HG03571 (cell line): Measurements from ENCODE around the gene RCCD1.
"Not testable (repeated sequence)": the region's sequence is repeated elsewhere in the genome, so short reads cannot be mapped to it uniquely, and the experiment has no call there.

ENCODE experiments used
- ATAC-seq: cut with Tn5 transposase; IDR thresholded peaks from one replicate; pipeline ENCODE4 v1.9.1; 2021; ENCODE audit not compliant: unreplicated experiment

The RCCD1 gene

GRCh38 chr15:90918034-90918788, 36.5 kb upstream of the RCCD1 start:
- ATAC-seq: no peak

- no peak for ATAC-seq
These were observed 35.8 kb upstream of the RCCD1 start for GRCh38 chr15:90918835-90919234.

- ATAC-seq: no peak
These were observed 32.8 kb upstream of the RCCD1 start for GRCh38 chr15:90921887-90922286.

- ATAC-seq: not testable (repeated sequence)
These were observed 31.9 kb upstream of the RCCD1 start for GRCh38 chr15:90922712-90923322.

- peak; percentile 71 for ATAC-seq
These were observed 30.3 kb upstream of the RCCD1 start for GRCh38 chr15:90924375-90924774.

- not testable (repeated sequence) for ATAC-seq
These were observed 27.9 kb upstream of the RCCD1 start for GRCh38 chr15:90926766-90927165.

- ATAC-seq: not testable (repeated sequence)
These were observed 26.6 kb upstream of the RCCD1 start for GRCh38 chr15:90928106-90928505.

GRCh38 chr15:90929246-90930019, 25.3 kb upstream of the RCCD1 start:
- ATAC-seq: no peak

DNA sequence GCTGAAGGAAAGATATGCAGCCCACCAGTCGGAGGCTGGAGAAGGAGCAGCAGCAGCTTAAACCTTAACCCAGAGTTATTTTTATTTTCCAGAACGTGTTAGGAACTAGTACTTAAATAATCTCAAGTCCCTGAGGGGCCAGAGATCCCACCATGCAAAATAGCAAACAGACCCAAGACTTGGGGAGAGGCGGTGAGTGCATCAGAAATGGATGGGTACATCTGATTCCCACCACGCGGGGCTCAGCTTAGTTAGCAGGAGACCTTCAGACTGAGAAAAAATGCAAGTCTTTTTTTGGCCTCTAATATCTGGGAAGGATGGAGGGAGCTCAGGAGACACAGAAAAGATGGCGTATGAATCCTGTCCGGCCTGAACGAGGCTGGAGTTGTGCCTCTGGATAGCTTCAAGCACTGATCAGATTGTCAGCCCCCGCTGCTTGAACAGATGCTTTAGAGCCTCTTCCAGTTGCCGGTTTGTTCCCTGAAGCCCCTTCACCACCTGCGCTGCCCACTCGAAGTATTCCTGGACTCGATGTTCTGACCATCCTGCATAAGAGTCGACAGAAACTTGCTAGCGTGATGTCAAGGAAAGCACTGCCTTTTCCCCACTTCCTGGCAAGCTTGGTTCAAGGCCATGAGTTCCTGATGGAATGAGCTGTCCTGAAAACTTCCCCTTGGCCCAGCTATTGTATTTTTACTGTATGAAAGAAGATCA, 23.7 kb upstream of the RCCD1 start:
- ATAC-seq: no peak

DNA sequence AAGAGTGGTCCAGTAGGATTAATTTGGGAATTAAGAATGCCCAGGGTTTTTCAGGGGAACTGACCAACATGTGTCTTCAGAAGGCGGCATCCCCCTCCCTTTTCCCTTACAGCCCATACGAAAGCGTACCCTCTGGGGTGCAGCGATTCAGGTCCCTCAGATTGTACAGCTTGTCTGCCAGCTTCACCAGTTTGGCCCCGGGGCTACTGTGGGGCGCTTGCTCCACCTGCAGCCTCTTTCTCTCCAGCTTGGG, 23.2 kb upstream of the RCCD1 start:
- ATAC-seq: no peak

DNA sequence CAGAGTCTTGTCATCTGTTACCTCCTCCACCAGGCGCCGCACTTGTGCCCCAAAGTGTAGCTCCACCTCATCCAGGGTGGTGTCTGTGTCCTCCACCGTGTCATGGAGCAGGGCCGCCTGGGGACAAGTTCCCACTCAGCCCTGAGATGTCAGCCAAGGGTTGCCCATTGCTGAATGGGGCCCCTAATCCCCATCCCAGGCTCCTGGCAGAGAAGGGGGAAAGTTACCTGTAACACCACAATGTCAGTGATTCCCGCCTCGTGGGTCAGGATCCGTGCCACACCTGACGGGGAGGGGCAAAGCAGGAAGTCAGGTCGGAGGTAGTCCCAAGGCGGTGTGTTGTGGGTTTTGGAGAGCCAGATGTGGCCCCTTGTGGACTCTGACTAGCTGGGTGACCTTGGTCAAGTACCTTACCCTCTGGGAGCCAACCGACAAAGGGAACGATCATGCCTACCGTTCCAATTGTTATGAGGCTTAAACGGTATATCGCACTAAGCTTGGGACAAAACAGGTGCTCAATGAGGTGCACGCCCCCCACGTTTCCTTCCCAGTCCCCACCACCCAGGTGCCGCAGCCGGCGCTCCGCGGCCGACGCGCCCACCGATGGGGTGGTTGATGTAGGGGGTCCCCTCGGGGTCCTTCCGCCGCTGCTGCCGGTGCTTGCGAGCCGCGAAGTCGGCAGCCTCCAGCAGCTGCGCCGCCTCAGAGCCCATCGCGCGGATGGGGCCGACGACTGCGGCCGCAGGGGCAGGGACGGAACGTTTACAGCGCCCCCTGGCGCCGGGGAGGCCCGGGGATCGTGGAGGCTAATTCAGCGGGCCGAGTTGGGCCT, 22.6 kb upstream of the RCCD1 start, which contains the start of gene HDDC3:
TSS of gene HDDC3 (minus strand) at position 722 of the 832 bp plus-strand sequence. CDS start at position 713, 9 bp downstream.
- ATAC-seq: peak; percentile 46

GRCh38 chr15:90932660-90932991, 22.1 kb upstream of the RCCD1 start:
- ATAC-seq: no peak

- ATAC-seq: no peak
These were observed 21.4 kb upstream of the RCCD1 start for GRCh38 chr15:90933301-90933700.

GRCh38 chr15:90934256-90934948, 20.3 kb upstream of the RCCD1 start:
- ATAC-seq: no peak

GRCh38 chr15:90934949-90935751, 19.5 kb upstream of the RCCD1 start, which contains the start of gene UNC45A:
UNC45A (plus strand) TSS chr15:90935285; CDS start chr15:90935325, 40 bp downstream.
- peak; percentile 63 for ATAC-seq

DNA sequence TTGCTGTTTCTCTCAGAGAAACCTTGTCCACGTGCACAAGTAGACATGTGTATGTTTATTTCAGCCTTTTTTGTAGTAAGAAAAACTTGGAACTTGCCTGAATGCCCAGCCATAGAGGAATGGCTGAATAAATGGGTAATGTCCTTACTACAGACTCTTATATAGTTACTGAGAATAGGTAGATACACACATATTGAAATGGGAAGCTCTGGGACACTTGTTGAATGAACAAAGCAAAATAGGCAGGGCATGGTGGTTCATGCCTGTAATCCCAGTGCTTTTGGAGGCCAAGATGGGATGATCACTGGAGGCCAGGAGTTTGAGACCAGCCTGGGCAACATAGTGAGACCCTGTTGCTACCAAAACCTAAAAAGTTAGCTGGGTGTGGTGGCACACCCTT, 17.9 kb upstream of the RCCD1 start:
- ATAC-seq: no peak

- ATAC-seq: no peak
These were observed 16.4 kb upstream of the RCCD1 start for GRCh38 chr15:90938261-90938660.

DNA sequence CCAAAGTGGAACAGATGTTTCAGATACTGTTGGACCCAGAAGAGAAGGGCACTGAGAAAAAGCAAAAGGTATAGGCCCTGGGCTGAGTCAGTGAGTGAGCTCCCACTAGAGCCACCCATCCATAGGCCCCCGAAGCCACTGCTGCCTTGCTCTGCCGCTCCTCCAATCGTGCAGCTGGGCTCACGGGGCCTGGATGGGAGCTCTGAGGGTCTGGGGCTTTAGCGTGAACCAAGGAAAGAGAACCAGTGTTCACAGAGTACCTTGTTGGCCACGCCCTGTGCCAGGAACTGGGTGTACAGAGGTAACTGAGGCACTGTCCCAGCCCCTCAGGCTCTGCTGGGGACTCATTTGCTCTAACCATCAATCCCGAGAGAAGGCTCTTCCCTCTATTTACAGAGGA, 14.9 kb upstream of the RCCD1 start:
- no peak for ATAC-seq

- ATAC-seq: no peak
These were observed 13.6 kb upstream of the RCCD1 start for GRCh38 chr15:90941038-90941437.
